ENCODE data around the gene LMO4.

LMO4 gene, protein sequence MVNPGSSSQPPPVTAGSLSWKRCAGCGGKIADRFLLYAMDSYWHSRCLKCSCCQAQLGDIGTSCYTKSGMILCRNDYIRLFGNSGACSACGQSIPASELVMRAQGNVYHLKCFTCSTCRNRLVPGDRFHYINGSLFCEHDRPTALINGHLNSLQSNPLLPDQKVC

DNA sequence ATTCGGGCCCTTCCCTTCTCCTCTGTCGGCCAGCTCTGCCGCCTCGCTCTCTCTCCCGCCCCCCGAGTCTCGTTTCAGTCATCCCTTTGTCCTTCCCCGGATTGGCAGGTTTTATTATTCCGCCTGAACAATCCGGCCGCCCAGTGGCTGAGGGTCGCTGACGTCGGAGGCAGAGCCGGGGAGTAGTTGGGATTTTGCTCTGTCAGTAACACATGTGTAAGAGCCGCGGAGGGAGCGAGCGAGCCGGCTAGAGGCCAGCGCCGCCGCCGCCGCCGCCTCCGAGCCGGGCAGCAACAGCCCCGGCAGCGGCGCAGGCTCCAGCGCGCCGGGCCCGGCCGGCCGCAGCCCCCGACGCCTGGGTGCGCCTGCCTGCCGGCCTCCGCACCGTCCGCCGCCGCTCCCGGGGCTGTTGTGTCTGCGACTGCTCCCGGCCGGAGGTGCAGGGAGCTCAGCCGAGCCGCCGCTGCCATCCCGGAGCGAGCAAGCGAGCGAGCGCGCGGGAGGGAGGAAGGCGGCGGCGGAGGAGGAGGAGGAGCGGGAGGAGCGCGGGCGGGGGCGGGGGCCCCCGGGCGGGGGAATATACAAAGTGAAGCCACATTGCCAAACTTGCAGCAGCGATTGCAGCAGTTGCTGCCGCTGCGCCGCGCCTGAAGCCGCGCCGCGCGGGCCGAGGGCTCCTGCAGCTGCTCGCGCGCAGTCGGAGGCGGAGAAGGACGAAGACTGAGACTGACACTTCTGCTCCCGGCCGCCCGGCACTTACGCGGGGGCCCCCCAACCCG, at the start of gene LMO4:
LMO4 (plus strand) TSS at position 609 of the 779 bp plus-strand sequence. CDS start 3,136 bp downstream, outside the sequence.
- DNase-seq, result peak; percentile 71

DNA sequence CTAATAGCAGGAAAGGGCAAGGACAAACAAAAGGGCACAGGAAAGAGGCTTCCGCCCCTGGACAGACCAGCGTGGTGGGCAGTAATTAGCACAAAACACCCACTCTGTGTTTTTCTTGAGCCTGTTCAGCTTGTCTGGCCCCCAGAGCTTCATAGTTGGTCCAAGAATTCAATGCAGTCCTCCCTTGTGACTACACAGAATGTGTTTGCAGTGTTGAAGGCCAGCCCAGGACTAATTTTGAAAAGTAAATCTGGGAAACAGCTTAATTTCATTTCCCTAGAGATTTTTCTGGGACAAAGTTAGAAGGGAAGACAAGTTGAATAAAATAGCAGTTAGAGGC, 49.2 kb upstream of the LMO4 start:
- DNase-seq, result no peak

DNA sequence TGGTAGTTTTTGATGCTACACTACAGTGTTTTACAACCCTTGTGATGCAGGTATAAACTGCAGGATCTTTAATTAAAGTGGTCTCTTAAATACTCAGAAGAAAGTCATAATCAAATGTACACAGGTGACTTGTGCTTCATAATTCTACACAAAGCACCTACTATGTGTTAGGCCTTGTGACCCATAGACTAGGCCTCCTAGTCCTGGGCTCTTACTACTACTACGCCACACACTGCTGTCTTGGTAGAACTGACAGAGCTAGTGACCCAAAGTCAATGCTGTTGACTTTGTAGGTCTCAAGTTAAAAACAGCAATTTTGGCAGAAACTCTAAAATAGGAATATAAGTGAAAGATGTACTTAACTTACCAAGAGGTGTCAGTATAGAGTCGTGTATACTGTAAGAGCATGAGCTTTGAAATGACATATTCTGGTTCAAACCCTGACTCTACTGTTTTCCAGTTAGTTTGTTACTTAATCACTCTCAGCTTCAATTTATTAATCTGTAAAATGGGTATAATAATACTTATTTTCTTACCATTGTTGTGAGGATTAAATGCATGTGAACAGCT, 48.6 kb upstream of the LMO4 start:
- no peak for DNase-seq

DNA sequence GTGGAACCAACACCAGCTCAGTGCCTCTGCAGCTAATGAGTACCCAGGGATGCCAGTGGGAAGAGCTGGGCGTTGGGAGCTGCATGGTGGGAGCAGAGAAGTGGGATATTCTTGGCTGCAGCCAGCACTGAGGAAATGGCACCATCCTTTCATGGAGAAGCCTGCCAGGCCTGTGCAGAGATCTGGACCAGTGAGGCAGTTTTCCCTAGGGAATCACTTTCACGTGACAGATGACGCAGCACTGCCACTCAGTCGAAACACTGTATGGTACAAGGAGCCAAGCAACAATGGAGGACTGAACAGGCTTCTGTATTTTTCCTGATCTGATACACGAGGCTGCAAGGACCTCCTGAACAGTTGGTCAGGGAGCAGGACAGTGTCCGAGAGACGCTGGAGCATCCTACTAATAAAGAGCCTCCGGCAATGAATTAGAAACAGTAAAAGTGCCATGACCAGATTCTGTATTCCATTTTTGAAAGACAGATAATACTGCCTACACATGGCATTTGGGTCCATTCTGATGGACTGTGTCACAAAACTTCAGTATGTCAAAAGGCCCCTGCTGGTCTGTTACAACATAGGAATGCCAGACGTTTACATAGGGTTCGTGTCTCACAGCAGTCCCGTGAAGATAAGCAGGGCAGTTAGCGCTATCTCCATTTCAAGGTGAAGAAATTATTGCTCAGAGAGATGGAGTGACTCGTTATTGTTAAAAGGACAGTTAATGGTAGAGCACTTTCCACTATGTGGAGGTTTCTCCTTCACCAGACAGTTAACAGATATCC, 44.0 kb upstream of the LMO4 start:
- no peak for DNase-seq

DNA sequence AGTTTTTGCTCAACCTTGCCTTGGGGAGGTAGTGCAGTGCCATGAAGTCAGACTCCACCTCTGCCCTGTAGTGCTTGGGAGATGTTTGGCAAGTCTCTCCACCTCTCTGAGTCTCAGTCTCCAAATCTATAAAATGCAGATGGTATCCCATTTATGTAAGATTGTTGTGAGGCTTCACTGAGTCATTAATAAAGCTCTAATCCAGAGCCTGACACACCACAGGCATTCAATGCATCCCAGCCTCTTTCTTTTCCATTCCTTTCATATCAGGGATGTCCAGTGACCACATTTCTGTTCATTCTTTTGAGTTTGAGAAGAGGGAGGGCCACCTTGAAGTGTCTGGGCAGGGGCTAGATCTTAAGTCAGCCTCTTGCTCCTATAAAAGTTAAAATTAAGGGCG, 37.6 kb upstream of the LMO4 start:
- no peak for DNase-seq

DNA sequence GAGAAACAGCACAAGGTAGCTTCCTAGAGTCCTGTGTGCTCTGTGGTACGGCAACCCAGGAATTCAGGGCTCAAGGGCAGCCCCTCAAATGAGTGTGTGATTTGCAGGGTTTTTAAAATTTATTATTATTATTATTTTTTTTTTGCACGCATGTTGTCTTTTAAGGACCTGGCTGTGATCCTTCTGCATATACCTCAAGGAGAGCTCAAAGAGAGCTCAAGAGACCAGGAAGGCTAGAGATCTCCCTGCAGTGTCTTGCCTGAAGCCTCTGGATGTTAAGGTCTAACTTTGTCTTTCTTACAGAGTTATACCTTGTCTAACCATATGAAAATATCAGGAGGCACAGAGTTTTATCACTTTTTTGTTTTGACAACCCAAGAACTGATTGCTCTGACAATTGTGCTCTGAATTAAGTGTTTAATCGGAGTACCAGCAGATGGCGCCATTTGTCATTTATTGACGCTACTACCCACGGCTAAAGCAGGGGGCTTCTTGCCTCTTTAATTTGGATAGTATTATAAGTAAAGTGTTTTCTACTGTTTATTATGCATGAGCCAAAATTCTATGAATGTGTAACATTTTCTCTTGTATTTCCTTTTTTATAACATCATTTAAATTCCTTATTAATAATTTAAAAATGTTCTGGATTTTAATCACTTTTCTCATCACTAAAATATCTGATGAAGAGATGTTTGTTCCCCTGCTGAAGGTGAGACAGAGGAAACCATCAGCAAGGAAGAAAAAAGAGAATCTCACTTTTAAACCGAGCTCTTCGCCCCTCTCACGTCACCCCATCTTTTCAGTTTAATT, 35.8 kb upstream of the LMO4 start:
- DNase-seq, result peak; percentile 7

DNA sequence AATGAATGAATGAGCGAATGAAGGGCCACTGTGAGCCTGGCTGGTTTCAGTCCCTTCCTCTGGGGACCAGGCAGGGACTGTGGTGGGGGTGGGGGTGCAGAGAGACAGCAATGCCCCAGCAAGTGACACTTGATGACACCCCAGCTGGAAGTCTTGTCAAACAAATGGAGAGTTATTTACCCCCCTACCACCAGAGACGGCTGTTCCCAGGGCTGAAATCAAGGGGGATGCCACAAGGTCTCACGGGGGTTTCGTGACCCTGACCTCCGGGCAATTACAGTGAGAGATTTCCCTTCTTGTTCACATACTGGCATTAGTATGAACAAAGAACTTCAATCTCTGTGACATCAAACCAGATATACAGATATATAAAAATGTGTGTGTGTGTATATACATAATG, 34.0 kb upstream of the LMO4 start:
- DNase-seq, result no peak

DNA sequence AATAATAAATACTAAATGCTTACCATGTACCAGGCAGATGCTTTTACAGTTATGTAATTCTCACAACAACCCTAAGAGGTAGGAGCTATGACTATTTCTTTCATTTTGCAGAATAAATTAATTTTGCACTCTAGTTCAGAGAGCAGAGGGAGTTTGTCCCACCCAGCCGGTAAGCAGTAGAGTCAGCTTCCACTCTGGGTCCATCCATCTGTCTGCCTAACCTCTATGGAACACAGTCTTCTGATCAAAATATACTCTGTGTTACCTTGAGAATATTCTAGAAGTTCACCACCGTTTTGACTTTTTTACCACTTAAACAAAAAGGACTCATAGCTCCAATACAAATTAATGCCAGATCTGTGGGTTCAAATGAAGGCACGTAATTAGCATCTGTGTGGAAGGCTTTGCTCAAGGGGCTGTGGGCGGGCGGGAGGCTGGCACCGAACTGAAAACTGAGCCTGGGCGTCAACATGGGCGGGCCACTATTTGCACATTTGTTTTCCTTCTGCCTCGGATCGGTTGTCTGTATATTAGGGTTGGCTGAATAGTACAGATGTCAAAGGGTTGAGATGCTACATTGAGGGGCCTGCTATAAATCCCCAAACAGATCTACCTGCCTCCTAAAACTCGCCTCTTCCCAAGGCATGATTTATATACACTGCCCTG, 33.1 kb upstream of the LMO4 start:
- no peak for DNase-seq

DNA sequence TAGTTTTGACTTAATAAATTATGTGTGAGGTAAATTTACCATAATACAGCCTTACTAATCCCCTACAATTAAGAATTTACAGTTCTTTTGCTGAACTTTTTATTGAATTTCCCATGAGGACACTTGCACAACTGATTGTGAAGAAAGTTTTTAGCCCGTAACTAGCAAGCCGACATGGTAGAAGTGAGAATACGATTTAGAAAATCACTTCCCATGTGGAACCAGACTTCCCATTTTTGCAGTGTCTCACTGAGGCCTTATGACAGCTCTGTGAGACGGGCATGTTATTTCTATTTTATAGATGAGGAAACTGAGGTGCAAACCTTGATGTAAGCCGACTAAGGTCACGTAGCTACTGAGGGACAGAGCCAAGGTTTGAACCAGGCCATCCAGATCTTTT, 32.5 kb upstream of the LMO4 start:
- no peak for DNase-seq

DNA sequence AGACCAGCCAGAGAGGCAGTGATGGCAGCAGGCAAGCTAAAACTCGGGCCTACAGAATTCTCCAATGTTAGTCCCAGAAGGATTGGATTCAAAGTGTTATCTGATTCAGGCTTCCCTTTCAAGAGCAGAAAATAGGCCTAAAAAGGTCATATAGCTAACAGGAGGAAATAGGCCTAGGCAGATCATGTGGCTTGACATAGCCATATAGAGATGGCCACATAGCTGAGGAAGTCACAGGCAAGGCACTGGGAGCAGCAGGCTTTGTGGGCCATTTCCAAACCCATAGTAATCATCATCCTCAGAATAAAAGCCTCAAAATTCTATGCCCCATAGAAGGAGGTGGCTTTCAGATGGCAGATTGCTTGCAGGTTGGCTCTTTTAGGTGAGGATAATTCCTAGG, 29.0 kb upstream of the LMO4 start:
- DNase-seq, result no peak

DNA sequence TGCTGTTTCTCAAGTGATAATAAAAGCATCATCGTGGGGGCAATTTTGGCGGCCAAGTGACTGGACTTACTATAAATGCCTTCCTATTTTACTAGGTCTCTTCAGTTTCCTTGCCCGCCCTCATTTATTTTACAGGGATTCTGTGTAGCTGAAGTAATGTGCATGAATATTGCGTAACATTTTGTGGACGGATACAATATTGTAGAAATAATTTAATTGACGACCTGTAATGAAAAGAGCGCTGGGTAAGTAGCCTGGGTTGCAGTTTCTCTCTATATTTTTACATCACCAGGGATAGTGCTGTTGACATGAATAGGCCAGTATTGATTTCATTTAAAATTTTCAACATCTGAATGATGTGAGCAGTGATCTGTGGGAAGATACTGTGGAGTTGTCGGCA, 28.1 kb upstream of the LMO4 start:
- no peak for DNase-seq

DNA sequence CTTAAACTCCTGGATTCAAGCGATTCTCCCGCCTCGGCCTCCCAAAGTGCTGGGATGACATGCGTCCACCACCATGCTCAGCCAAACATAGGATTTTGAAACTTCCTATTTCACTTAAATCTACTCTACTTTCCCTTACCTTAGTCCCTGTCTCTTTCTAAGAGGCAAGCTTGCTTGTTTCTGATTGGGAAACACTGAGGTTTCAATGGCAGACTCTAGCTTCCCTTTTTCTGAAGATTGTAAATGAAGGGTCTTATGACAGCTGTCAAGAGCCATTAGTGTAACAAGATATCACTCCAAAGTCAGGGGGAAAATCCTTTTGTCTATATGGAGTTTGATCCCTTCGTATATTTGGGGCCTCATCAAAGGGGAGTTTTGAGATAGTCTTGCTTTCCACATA, 23.5 kb upstream of the LMO4 start:
- no peak for DNase-seq

DNA sequence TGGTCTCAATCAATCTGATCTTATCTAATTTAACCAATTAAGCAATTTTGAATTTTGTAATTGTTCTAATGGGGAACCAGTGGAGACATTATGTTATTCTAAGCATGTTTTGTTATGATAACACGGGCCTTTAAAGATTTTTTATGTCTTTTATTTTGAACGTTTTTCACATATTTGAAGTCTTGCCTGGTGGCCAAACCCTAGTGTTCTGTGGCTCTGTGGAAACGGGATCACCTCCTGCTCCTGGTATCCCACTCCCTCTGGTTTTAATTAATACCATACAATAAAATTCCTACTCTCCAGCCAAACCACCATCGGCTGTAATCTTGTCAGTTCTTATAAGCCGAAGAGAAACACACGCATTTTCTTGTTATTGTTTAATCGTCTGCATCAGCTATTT, 22.9 kb upstream of the LMO4 start:
- DNase-seq, result no peak

DNA sequence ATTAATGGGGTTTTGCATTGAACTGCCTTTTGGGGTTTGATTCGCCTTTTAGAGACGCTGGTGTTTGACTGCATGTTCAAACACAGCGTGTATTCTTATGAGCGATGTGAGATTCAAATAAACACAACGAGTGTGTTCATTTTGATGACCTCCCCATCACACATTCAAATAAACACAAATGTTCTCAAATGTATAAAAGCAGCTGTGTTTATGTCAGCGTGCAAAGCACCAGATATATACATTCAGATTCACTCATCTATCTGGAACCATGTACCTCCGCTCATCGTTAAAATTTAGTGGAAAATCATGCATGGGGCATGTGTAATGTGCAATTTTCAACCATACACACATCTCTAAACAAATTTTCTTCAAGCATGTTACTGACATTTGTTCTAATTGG, 21.4 kb upstream of the LMO4 start:
- DNase-seq, result no peak

DNA sequence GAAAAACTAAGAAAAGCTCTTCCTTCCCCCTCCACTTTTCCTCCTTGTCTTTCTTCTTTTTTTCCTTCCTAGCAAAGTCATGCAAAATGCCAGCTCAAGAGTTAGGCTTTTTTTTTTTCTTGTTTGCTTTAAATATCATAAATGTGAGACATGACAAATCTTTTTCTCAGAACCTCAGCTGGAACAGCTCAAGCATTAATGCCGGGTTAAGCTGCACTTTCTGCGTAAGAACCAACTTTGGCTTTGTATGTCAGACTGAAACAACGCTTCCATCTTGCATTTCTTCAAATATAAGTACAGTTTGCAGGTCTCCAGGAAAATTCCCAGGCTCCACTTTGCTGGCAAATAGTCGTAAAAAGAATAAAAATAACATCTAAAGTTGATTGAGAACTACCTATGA, 20.7 kb upstream of the LMO4 start:
- no peak for DNase-seq

DNA sequence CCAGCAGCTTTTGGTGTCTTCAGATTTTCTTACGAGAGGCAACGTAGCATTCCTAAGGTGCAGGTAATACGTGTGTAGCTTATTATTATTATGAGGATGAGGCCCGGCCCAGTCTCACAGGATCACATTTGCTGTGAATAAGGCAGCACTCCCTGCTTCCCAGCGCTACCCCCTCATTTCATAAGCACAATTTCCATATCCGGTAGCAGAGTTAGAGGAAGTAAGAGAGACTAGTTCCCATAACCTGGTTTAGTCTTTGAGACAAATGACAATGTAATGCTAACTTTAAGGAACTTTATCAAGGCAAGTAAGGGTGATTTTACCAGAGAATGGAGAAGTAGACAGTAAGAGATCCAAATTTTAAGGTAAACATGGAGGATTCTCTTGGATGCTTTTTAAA, 14.6 kb upstream of the LMO4 start:
- DNase-seq, result no peak

DNA sequence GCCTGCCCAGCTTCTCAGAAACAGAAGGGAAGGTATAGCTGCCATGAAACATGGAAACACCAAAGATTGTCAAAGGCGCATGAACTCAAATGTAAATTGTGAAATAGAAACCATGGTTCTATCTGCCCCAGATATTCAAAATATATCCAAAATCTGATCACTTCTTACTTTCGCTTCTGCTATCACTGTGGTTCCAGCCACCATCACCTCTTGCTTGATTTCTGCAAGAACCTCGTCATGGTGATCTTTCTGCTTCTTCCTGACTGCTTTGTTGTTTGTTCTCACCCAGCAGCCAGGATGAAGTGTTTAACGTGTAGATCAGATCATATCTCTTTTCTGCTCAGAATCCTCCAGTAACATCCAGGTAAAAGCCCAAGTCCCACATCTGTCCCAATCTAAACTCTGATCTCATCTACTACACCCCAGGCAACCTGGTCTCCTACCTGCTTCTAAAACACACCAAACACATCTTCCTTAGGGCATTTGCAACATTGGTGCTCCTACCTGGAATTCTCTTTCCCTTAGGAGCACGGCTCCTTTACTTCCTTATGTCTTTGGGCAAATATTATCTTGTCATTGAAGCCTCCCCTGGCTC, 10.5 kb upstream of the LMO4 start:
- no peak for DNase-seq

DNA sequence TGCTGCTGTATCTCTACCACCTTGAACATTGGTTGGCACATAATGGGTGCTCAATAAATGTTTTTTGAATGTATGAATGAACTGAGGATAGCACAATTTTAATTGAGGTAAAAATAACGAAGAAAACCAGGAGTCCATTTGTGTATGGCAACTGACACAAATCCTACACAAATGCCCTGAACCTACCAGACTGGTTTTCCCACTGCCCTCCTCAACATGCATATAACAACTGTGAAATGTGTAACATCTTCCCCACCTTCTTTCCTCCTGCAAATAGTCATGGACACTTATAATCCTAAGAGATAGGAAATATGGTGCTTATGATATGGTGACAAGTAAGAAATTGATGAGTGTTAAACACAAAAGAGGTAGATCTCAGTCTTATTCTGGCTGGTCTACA, 9.9 kb upstream of the LMO4 start:
- DNase-seq, result no peak

DNA sequence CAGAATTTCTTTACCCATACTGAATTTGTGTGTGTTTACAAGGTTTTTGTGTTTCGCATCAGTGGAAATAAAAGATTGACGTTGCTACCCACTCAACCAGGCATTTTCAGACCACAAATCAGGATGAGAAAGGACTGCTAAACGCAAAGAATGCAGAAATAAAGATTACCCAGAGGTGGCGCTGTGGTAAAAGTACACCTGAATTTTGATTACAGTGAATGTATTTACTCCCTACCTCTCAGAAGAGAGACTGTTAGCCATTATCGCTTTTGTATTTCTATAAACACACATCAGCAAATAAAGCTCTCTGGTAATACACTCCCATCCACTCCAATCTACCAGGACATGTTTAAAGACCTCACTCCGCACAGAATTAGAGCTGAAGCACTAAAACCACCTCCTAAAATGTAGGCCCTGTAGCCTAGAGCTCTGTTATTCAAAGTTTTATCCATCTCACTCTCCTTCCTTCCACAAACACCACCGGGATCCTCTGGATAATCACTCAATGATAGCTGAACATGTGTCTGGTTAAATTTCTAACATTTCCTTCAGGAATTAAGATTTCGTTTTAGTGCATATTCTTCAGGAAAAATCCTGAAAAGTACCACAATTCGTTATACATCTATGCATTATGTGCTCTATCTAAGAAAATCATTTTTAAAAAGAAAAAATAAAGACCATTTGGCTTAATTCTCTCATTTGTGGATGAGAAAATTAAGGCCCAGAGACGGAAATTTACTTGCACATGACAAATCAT, 2.5 kb upstream of the LMO4 start:
- DNase-seq, result no peak

DNA sequence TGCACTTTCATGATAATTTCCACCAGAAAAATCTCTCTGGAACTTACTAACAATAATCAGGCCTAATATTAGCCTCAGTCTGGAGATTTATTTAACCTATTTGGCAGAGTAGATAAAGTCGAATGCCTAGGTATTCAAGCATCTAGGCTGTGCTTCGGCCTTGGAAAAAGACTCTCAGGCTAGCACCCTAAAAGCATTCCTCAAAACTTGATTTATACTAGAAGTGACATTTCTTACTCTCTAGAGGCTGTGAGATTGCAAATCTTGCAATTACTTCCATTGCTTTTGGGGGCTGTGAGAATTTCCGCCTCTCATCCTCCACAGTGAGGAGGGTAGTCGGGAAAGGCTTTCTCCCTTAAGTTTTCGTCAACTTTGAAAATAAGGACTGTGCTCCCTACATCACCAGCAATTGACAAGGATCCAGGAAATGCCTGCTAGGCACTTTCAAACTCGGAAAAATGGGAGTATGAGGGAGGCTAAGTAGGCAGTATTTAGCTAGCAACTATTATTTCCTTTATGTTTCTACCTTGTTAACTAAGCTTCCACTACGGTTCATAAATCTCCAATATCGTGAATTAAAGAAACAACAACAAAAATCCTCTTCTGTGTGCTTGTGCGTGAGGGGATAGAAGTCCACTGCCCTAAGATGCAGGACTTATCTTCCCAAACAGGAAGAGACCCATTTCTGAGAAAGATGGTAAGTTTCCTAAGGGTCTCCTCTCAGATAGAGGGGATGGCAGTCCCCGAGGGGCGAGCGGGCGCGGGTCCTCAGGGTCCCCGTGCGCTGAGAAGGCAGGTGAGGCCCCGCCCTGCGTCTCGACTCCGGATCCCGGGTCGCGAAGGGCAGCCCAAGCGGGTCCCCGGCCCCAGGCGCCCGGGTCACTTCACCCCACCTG, 1.1 kb upstream of the LMO4 start:
- no peak for DNase-seq

Measured in activated effector memory CD4-positive, alpha-beta T cell treated with Interleukin-2 at 50 U/mL for 16 hours (primary cell).